HepG2 (cell line): ENCODE measurements around the gene PDIA4. TPM values are rescaled to one million over a fixed set of nuclear protein-coding genes. Genes with fewer than 3 reads are reported as not detected.

ENCODE experiments used
- ATRX ChIP-seq: sonication (generic); formaldehyde crosslinking; IDR thresholded peaks from 2 replicates; pipeline ENCODE4 v1.4.0; 2020; ENCODE audit warnings: missing genetic modification reagents, borderline replicate concordance
- GFI1 ChIP-seq: sonication (generic); formaldehyde crosslinking; IDR thresholded peaks from 2 replicates; pipeline ENCODE4 v1.5.0; 2020; ENCODE audit warnings: missing genetic modification reagents, mild to moderate bottlenecking, borderline replicate concordance
- KLF13 ChIP-seq: sonication (generic); formaldehyde crosslinking; IDR thresholded peaks from 2 replicates; pipeline ENCODE4 v1.4.0; 2020; ENCODE audit warnings: mild to moderate bottlenecking, missing genetic modification reagents
- PCBP1 ChIP-seq: fragments of 200-400 bp; formaldehyde crosslinking; IDR thresholded peaks from 2 replicates; pipeline ENCODE4 v1.6.1; 2017; ENCODE audit warnings: mild to moderate bottlenecking, low read depth, low read length, borderline replicate concordance
- SMYD3 ChIP-seq: sonication (generic); formaldehyde crosslinking; IDR thresholded peaks from 2 replicates; pipeline ENCODE4 v1.8.1; 2023; ENCODE audit warnings: mild to moderate bottlenecking, missing genetic modification reagents
- SP140L ChIP-seq: sonication (generic); formaldehyde crosslinking; IDR thresholded peaks from 2 replicates; pipeline ENCODE4 v1.4.0; 2020; ENCODE audit warnings: missing genetic modification reagents, borderline replicate concordance
- STAG1 ChIP-seq: sonication (generic); formaldehyde crosslinking; IDR thresholded peaks from 2 replicates; pipeline ENCODE4 v1.4.0; 2020; ENCODE audit warnings: missing genetic modification reagents
- ZKSCAN5 ChIP-seq: sonication (generic); formaldehyde crosslinking; IDR thresholded peaks from 2 replicates; pipeline ENCODE4 v1.5.1; 2020; ENCODE audit warnings: mild to moderate bottlenecking, missing genetic modification reagents
- ZNF468 ChIP-seq: sonication (generic); formaldehyde crosslinking; IDR thresholded peaks from 2 replicates; pipeline ENCODE4 v1.8.0; 2022; ENCODE audit warnings: mild to moderate bottlenecking, moderate library complexity, missing genetic modification reagents
- ZNF547 ChIP-seq: sonication (generic); formaldehyde crosslinking; IDR thresholded peaks from 2 replicates; pipeline ENCODE4 v1.5.1; 2020; ENCODE audit warnings: mild to moderate bottlenecking, missing genetic modification reagents
- ZNF652 ChIP-seq: IDR thresholded peaks from 2 replicates; pipeline ENCODE4 v1.6.1; 2016; ENCODE audit warnings: low read depth, borderline replicate concordance
- ZNF761 ChIP-seq: sonication (generic); formaldehyde crosslinking; conservative IDR thresholded peaks from 2 replicates; pipeline ENCODE4 v1.4.0; 2020; ENCODE audit warnings: mild to moderate bottlenecking, missing genetic modification reagents
- polyA plus RNA-seq, 8 experiments: library from polyadenylated mRNA; depleted of rRNA in 3 of 8; stranded (reverse) in 7 of 8; unstranded in 1 of 8; fragments of >200 nt; fragmentation: Illumina TruSeq in 4 of 8; extraction: Trizol in 4 of 8; gene quantifications; 2 replicates each; pipeline versions ENCODE4 v1.2.1 to v1.2.3, GENCODE V29; 2011 to 2016; ENCODE audit warnings: low read depth in 4 of 8, missing spikeins in 1 of 8, mixed read lengths in 1 of 8; ENCODE audit not compliant: insufficient read depth in 1 of 8
- total RNA-seq, 5 experiments: library from RNA; depleted of rRNA; stranded (reverse); fragments of >200 nt; fragmentation: Illumina TruSeq; extraction: Trizol; gene quantifications; 2 replicates each; pipeline ENCODE4 v1.2.3, GENCODE V29; 2016; ENCODE audit warnings: low read depth in 1 of 5
- TF ChIP-seq, protein P1 (sequence below), 2 experiments: sonication (generic) in 1 of 2; formaldehyde crosslinking in 1 of 2; IDR thresholded peaks; 2 replicates each; pipeline versions ENCODE4 v1.6.1 to v1.9.0; 2014 to 2022; ENCODE audit warnings: antibody characterized with exemption in 1 of 2, borderline replicate concordance in 1 of 2, inconsistent platforms in 1 of 2, low read depth in 1 of 2, missing genetic modification reagents in 1 of 2
- TF ChIP-seq, protein P2 (sequence below): sonication (generic); formaldehyde crosslinking; IDR thresholded peaks from 2 replicates; pipeline ENCODE4 v1.8.0; 2022; ENCODE audit warnings: mild to moderate bottlenecking, missing genetic modification reagents; ENCODE audit not compliant: insufficient replicate concordance
- TF ChIP-seq, protein P3 (sequence below): sonication (generic); formaldehyde crosslinking; IDR thresholded peaks from 2 replicates; pipeline ENCODE4 v1.4.0; 2020; ENCODE audit warnings: missing genetic modification reagents
- TF ChIP-seq, protein P4 (sequence below): sonication (generic); formaldehyde crosslinking; conservative IDR thresholded peaks from 2 replicates; pipeline ENCODE4 v1.8.0; 2022; ENCODE audit warnings: low read depth, missing genetic modification reagents
- TF ChIP-seq, protein P5 (sequence below): sonication (generic); formaldehyde crosslinking; IDR thresholded peaks from 2 replicates; pipeline ENCODE4 v1.9.0; 2021; ENCODE audit warnings: missing genetic modification reagents, mild to moderate bottlenecking, borderline replicate concordance

Gene PDIA4
- total and polyA plus RNA-seq, 2 of the 13 experiments (the other 11 are each of a cell fraction or from before 2014, with no cell fraction given) = 278 to 402 TPM

DNA sequence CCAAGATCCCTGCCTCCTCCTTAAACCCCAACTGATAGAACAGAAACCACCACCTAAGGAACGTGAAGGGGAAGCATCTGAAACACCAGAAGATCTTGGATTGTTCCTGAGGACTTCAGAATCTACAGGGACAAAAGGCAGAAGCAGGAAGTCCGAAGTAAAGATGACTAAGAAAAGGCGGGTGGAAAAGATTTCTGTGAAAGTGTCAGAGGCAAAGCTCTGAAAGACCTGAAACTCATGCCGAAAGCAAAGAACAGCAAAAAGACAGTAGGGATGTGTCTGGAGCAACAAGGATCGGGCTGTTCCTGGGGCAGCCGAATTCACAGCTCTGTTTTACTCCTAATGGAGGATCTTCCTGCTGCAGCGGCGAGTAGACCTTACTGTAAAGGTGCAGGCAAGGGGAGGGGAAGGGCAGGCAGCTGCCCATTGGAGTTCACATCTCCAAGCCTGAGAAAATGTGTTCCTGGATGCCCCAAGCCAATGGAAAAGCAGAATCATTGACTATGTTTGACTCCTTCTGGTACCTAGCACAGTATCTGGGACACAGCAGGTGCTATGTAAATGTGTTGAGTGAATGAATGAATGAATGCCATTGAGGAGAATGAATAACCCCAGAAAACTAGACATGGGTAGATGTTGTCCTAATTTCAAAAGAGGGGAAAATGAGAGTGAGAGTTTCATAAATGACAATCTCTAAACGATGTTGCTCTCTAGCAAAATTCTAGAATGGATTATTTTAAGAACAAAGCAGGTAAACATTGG lies 40.4 kb downstream of the PDIA4 start (continued):
- TF ChIP-seq, protein P1, sequence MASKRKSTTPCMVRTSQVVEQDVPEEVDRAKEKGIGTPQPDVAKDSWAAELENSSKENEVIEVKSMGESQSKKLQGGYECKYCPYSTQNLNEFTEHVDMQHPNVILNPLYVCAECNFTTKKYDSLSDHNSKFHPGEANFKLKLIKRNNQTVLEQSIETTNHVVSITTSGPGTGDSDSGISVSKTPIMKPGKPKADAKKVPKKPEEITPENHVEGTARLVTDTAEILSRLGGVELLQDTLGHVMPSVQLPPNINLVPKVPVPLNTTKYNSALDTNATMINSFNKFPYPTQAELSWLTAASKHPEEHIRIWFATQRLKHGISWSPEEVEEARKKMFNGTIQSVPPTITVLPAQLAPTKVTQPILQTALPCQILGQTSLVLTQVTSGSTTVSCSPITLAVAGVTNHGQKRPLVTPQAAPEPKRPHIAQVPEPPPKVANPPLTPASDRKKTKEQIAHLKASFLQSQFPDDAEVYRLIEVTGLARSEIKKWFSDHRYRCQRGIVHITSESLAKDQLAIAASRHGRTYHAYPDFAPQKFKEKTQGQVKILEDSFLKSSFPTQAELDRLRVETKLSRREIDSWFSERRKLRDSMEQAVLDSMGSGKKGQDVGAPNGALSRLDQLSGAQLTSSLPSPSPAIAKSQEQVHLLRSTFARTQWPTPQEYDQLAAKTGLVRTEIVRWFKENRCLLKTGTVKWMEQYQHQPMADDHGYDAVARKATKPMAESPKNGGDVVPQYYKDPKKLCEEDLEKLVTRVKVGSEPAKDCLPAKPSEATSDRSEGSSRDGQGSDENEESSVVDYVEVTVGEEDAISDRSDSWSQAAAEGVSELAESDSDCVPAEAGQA (IDR thresholded peaks at IDR 0.05; ENCODE audit: low read depth) = no peak
- TF ChIP-seq, protein P1 (CRISPR knock-in tag; IDR thresholded peaks at IDR 0.05; ENCODE audit: borderline replicate concordance) = no peak
- no peak for TF ChIP-seq GFI1 (CRISPR knock-in tag)
- TF ChIP-seq, protein P2, sequence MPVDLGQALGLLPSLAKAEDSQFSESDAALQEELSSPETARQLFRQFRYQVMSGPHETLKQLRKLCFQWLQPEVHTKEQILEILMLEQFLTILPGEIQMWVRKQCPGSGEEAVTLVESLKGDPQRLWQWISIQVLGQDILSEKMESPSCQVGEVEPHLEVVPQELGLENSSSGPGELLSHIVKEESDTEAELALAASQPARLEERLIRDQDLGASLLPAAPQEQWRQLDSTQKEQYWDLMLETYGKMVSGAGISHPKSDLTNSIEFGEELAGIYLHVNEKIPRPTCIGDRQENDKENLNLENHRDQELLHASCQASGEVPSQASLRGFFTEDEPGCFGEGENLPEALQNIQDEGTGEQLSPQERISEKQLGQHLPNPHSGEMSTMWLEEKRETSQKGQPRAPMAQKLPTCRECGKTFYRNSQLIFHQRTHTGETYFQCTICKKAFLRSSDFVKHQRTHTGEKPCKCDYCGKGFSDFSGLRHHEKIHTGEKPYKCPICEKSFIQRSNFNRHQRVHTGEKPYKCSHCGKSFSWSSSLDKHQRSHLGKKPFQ (CRISPR knock-in tag) = peak; percentile 16
- TF ChIP-seq SP140L (CRISPR knock-in tag) = no peak
- no peak for TF ChIP-seq ZNF547 (CRISPR knock-in tag)
- no peak for TF ChIP-seq ZKSCAN5 (CRISPR knock-in tag)
- TF ChIP-seq, protein P3, sequence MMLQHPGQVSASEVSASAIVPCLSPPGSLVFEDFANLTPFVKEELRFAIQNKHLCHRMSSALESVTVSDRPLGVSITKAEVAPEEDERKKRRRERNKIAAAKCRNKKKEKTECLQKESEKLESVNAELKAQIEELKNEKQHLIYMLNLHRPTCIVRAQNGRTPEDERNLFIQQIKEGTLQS (CRISPR knock-in tag) = no peak
- TF ChIP-seq, protein P4, sequence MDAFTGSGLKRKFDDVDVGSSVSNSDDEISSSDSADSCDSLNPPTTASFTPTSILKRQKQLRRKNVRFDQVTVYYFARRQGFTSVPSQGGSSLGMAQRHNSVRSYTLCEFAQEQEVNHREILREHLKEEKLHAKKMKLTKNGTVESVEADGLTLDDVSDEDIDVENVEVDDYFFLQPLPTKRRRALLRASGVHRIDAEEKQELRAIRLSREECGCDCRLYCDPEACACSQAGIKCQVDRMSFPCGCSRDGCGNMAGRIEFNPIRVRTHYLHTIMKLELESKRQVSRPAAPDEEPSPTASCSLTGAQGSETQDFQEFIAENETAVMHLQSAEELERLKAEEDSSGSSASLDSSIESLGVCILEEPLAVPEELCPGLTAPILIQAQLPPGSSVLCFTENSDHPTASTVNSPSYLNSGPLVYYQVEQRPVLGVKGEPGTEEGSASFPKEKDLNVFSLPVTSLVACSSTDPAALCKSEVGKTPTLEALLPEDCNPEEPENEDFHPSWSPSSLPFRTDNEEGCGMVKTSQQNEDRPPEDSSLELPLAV (CRISPR knock-in tag) = no peak
- TF ChIP-seq KLF13 (CRISPR knock-in tag) = no peak
- 0 out of 2 replicates have a peak, but pooled peaks have one; percentile 27 for TF ChIP-seq ZNF761 (CRISPR knock-in tag)
- no peak for TF ChIP-seq SMYD3 (CRISPR knock-in tag)
- no peak for TF ChIP-seq PCBP1
- 0 out of 2 replicates have a peak, but pooled peaks have one; percentile 66 for TF ChIP-seq ATRX (CRISPR knock-in tag)
- no peak for TF ChIP-seq ZNF468
- TF ChIP-seq ZNF652 = no peak
- TF ChIP-seq STAG1 (CRISPR knock-in tag) = no peak
- TF ChIP-seq, protein P5, sequence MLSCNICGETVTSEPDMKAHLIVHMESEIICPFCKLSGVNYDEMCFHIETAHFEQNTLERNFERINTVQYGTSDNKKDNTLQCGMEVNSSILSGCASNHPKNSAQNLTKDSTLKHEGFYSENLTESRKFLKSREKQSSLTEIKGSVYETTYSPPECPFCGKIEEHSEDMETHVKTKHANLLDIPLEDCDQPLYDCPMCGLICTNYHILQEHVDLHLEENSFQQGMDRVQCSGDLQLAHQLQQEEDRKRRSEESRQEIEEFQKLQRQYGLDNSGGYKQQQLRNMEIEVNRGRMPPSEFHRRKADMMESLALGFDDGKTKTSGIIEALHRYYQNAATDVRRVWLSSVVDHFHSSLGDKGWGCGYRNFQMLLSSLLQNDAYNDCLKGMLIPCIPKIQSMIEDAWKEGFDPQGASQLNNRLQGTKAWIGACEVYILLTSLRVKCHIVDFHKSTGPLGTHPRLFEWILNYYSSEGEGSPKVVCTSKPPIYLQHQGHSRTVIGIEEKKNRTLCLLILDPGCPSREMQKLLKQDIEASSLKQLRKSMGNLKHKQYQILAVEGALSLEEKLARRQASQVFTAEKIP (CRISPR knock-in tag) = no peak
